Ectodermal cell (in vitro differentiated cells): ENCODE data around the gene SALL3.

ENCODE experiments used
- H3K27ac ChIP-seq: 2 replicates; pipeline ENCODE4 v1.7.0; 2013; ENCODE audit warnings: mild to moderate bottlenecking, low read depth, low read length; ENCODE audit not compliant: insufficient read depth, poor library complexity, severe bottlenecking
- H3K27me3 ChIP-seq: 2 replicates; pipeline ENCODE4 v1.7.0; 2013; ENCODE audit warnings: mild to moderate bottlenecking, low read length; ENCODE audit not compliant: insufficient read depth, control insufficient read depth, poor library complexity, severe bottlenecking
- H3K36me3 ChIP-seq: one replicate; pipeline ENCODE4 v1.7.0; 2013; ENCODE audit warnings: low read length; ENCODE audit not compliant: control insufficient read depth, insufficient read depth
- H3K4me1 ChIP-seq: one replicate; pipeline ENCODE4 v1.7.0; 2013; ENCODE audit warnings: low read length; ENCODE audit not compliant: control insufficient read depth, insufficient read depth
- H3K4me3 ChIP-seq: 2 replicates; pipeline ENCODE4 v1.7.0; 2013; ENCODE audit warnings: low read depth, low read length, control low read depth; ENCODE audit not compliant: insufficient read depth
- H3K9me3 ChIP-seq: 2 replicates; pipeline ENCODE4 v1.7.0; 2013; ENCODE audit warnings: mild to moderate bottlenecking, low read length, moderate library complexity; ENCODE audit not compliant: control insufficient read depth
- WGBS, 2 experiments: methylation state at CpG; one replicate each; pipeline ENCODE4 v1.1.7; 2013; ENCODE audit warnings: missing lambda C conversion rate in 2 of 2; 5-methylcytosine and 5-hydroxymethylcytosine counted together

SALL3 gene

GRCh38 chr18:78992041-78993011 is 12.7 kb downstream of the SALL3 start:
- H3K27me3 ChIP-seq, result no peaks in the 10 kb centered on the region
- H3K27ac ChIP-seq, result no peak overlapping the region
- H3K4me1 ChIP-seq, result peaks cover 8% of the 10 kb centered on the region
- 97% methylated on average over 129 of the region's 129 CpGs for WGBS, 2 experiments
- peaks cover 6% of the 10 kb centered on the region for H3K36me3 ChIP-seq
- no peak overlapping the region for H3K4me3 ChIP-seq
- H3K9me3 ChIP-seq, result no peaks in the 10 kb centered on the region

- 96% methylated on average over 90 of the region's 90 CpGs for WGBS, 2 experiments
- no peaks in the 10 kb centered on the region for H3K27me3 ChIP-seq
- H3K36me3 ChIP-seq, result peaks cover 6% of the 10 kb centered on the region
- H3K4me3 ChIP-seq, result no peak overlapping the region
- peaks cover 8% of the 10 kb centered on the region for H3K4me1 ChIP-seq
- no peak overlapping the region for H3K27ac ChIP-seq
- no peaks in the 10 kb centered on the region for H3K9me3 ChIP-seq
These were observed 13.7 kb downstream of the SALL3 start for GRCh38 chr18:78993014-78993926.

GRCh38 chr18:78994000-78994399 is 14.4 kb downstream of the SALL3 start:
- Histone ChIP-seq H3K27me3 (no peaks in the 10 kb centered on the region), H3K4me1 (peaks cover 7% of the 10 kb centered on the region), H3K9me3 (no peaks in the 10 kb centered on the region), H3K36me3 (peaks cover 6% of the 10 kb centered on the region), H3K4me3 (no peak overlapping the region), H3K27ac (no peak overlapping the region)
- 97% methylated on average over 37 of the region's 37 CpGs for WGBS, 2 experiments

- Histone ChIP-seq H3K36me3 (peaks cover 6% of the 10 kb centered on the region), H3K27me3 (no peaks in the 10 kb centered on the region), H3K4me3 (no peak overlapping the region), H3K4me1 (peaks cover 6% of the 10 kb centered on the region), H3K27ac (no peak overlapping the region), H3K9me3 (no peaks in the 10 kb centered on the region)
- WGBS, 2 experiments, result 96 to 97% methylated on average over 38 of the region's 38 CpGs
These were observed 14.9 kb downstream of the SALL3 start for GRCh38 chr18:78994531-78994930.

- Histone ChIP-seq H3K27me3 (no peaks in the 10 kb centered on the region), H3K9me3 (no peaks in the 10 kb centered on the region), H3K27ac (no peak overlapping the region), H3K36me3 (peaks cover 6% of the 10 kb centered on the region), H3K4me3 (no peak overlapping the region), H3K4me1 (peaks cover 4% of the 10 kb centered on the region)
- WGBS, 2 experiments, result 97% methylated on average over 44 of the region's 44 CpGs
These were observed 15.5 kb downstream of the SALL3 start for GRCh38 chr18:78994977-78995582.

- H3K27me3 ChIP-seq, result no peaks in the 10 kb centered on the region
- H3K9me3 ChIP-seq, result no peaks in the 10 kb centered on the region
- peaks cover 6% of the 10 kb centered on the region for H3K36me3 ChIP-seq
- H3K4me3 ChIP-seq, result no peak overlapping the region
- no peak overlapping the region for H3K27ac ChIP-seq
- 95% methylated on average over 22 of the region's 22 CpGs for WGBS, 2 experiments
- no peaks in the 10 kb centered on the region for H3K4me1 ChIP-seq
These were observed 16.2 kb downstream of the SALL3 start for GRCh38 chr18:78995740-78996395.

GRCh38 chr18:78996741-78997490 is 17.3 kb downstream of the SALL3 start:
- WGBS, 2 experiments, result 96% methylated on average over 44 of the region's 44 CpGs
- no peaks in the 10 kb centered on the region for H3K4me1 ChIP-seq
- H3K27ac ChIP-seq, result no peak overlapping the region
- H3K4me3 ChIP-seq, result no peak overlapping the region
- H3K36me3 ChIP-seq, result peaks cover 6% of the 10 kb centered on the region
- H3K27me3 ChIP-seq, result no peaks in the 10 kb centered on the region
- H3K9me3 ChIP-seq, result no peaks in the 10 kb centered on the region

- no peak overlapping the region for H3K27ac ChIP-seq
- H3K36me3 ChIP-seq, result peaks cover 4% of the 10 kb centered on the region
- H3K9me3 ChIP-seq, result no peaks in the 10 kb centered on the region
- H3K4me3 ChIP-seq, result no peak overlapping the region
- H3K4me1 ChIP-seq, result no peaks in the 10 kb centered on the region
- 93% methylated on average over 18 of the region's 18 CpGs for WGBS, 2 experiments
- H3K27me3 ChIP-seq, result no peaks in the 10 kb centered on the region
These were observed 18.9 kb downstream of the SALL3 start for GRCh38 chr18:78998371-78999071.

GRCh38 chr18:78999939-79000338 is 20.3 kb downstream of the SALL3 start:
- 95 to 96% methylated on average over 6 to 7 of the region's 8 CpGs for WGBS, 2 experiments
- H3K4me3 ChIP-seq, result no peak overlapping the region
- H3K27ac ChIP-seq, result no peak overlapping the region

More at GRCh38 chr18:78999939-79000338, 20.3 kb downstream of the SALL3 start:
- no peaks in the 10 kb centered on the region for H3K4me1 ChIP-seq
- H3K36me3 ChIP-seq, result no peaks in the 10 kb centered on the region
- no peaks in the 10 kb centered on the region for H3K9me3 ChIP-seq
- no peaks in the 10 kb centered on the region for H3K27me3 ChIP-seq
